Measurements from ENCODE around the gene LRRC10B. TPM values are rescaled to one million over a fixed set of nuclear protein-coding genes. Genes with fewer than 3 reads are reported as not detected.

Gene LRRC10B
- total and polyA plus RNA-seq, 2 donors from 2014 or later: 1.0 to 2.9 TPM

GRCh38 chr11:61514050-61514917 is 5.7 kb downstream of the LRRC10B start:
- intact Hi-C loops (cut with DNase I): no loop called here
- no peaks in the 10 kb centered on the region for H3K9me3 ChIP-seq (ENCODE audit: control insufficient read depth in 2 of 3, insufficient read depth in 1 of 3, low read length in 3 of 3)
- no peaks in the 10 kb centered on the region for H3K27me3 ChIP-seq (ENCODE audit: control insufficient read depth, insufficient read depth, low read length)
- H3K9ac ChIP-seq (ENCODE audit: low read length in 3 of 3): no peak overlapping the region
- DNase-seq (no peak), FAIRE-seq (no peak)
- H3K4me3 ChIP-seq (ENCODE audit: low read length in 3 of 3): no peak overlapping the region
- H3K36me3 ChIP-seq (ENCODE audit: control insufficient read depth in 2 of 3, insufficient read depth in 3 of 3, low read length in 3 of 3): no peaks in the 10 kb centered on the region
- peaks cover 0 to 4% (median 3%) of the 10 kb centered on the region in 3 donors for H3K4me1 ChIP-seq (ENCODE audit: control insufficient read depth in 2 of 3, insufficient read depth in 2 of 3, low read depth in 1 of 3, low read length in 3 of 3)
- TF ChIP-seq, protein P1, sequence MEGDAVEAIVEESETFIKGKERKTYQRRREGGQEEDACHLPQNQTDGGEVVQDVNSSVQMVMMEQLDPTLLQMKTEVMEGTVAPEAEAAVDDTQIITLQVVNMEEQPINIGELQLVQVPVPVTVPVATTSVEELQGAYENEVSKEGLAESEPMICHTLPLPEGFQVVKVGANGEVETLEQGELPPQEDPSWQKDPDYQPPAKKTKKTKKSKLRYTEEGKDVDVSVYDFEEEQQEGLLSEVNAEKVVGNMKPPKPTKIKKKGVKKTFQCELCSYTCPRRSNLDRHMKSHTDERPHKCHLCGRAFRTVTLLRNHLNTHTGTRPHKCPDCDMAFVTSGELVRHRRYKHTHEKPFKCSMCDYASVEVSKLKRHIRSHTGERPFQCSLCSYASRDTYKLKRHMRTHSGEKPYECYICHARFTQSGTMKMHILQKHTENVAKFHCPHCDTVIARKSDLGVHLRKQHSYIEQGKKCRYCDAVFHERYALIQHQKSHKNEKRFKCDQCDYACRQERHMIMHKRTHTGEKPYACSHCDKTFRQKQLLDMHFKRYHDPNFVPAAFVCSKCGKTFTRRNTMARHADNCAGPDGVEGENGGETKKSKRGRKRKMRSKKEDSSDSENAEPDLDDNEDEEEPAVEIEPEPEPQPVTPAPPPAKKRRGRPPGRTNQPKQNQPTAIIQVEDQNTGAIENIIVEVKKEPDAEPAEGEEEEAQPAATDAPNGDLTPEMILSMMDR (IDR thresholded peaks at IDR 0.05; ENCODE audit: borderline replicate concordance, extremely low read depth, insufficient read depth): no peak
- no peak overlapping the region for H3K27ac ChIP-seq (ENCODE audit: low read depth in 2 of 2, low read length in 2 of 2)

- Histone ChIP-seq H3K27ac (ENCODE audit: low read depth in 2 of 2, low read length in 2 of 2) (no peak overlapping the region), H3K4me3 (ENCODE audit: low read length in 3 of 3) (no peak overlapping the region), H3K36me3 (ENCODE audit: control insufficient read depth in 2 of 3, insufficient read depth in 3 of 3, low read length in 3 of 3) (no peaks in the 10 kb centered on the region), H3K4me1 (ENCODE audit: control insufficient read depth in 2 of 3, insufficient read depth in 2 of 3, low read depth in 1 of 3, low read length in 3 of 3) (peaks cover 0 to 3% (median 2%) of the 10 kb centered on the region in 3 donors), H3K9me3 (ENCODE audit: control insufficient read depth in 2 of 3, insufficient read depth in 1 of 3, low read length in 3 of 3) (no peaks in the 10 kb centered on the region), H3K27me3 (ENCODE audit: control insufficient read depth, insufficient read depth, low read length) (no peaks in the 10 kb centered on the region), H3K9ac (ENCODE audit: low read length in 3 of 3) (no peak overlapping the region)
- FAIRE-seq: no peak
- intact Hi-C loops (cut with DNase I): no loop called here
- DNase-seq: no peak
- TF ChIP-seq, protein P1 (IDR thresholded peaks at IDR 0.05; ENCODE audit: borderline replicate concordance, extremely low read depth, insufficient read depth): no peak
These were observed 7.1 kb downstream of the LRRC10B start for GRCh38 chr11:61515686-61516085.

- no peaks in the 10 kb centered on the region for H3K36me3 ChIP-seq (ENCODE audit: control insufficient read depth in 2 of 3, insufficient read depth in 3 of 3, low read length in 3 of 3)
- no peaks in the 10 kb centered on the region for H3K27me3 ChIP-seq (ENCODE audit: control insufficient read depth, insufficient read depth, low read length)
- TF ChIP-seq, protein P1 (IDR thresholded peaks at IDR 0.05; ENCODE audit: borderline replicate concordance, extremely low read depth, insufficient read depth): no peak
- H3K9ac ChIP-seq (ENCODE audit: low read length in 3 of 3): no peak overlapping the region
- peak in 1 of 5 donors; percentile 39 for DNase-seq
- FAIRE-seq: no peak
- H3K4me3 ChIP-seq (ENCODE audit: low read length in 3 of 3): no peak overlapping the region
- intact Hi-C loops (cut with DNase I): no loop called here
- H3K27ac ChIP-seq (ENCODE audit: low read depth in 2 of 2, low read length in 2 of 2): no peak overlapping the region
- no peaks in the 10 kb centered on the region for H3K9me3 ChIP-seq (ENCODE audit: control insufficient read depth in 2 of 3, insufficient read depth in 1 of 3, low read length in 3 of 3)
- H3K4me1 ChIP-seq (ENCODE audit: control insufficient read depth in 2 of 3, insufficient read depth in 2 of 3, low read depth in 1 of 3, low read length in 3 of 3): peaks cover 0 to 3% (median 2%) of the 10 kb centered on the region in 3 donors
These were observed 7.6 kb downstream of the LRRC10B start for GRCh38 chr11:61516191-61516590.

All from kidney (tissue), 14 donors.